Measurements from ENCODE around the gene MUC3A.
"Not testable (repeated sequence)": the region's sequence is repeated elsewhere in the genome, so short reads cannot be mapped to it uniquely, and the experiment has no call there.

The MUC3A gene

GRCh38 chr7:100949227-100949932 lies at the start of gene MUC3A:
TSS of gene MUC3A (plus strand) at chr7:100949534. CDS start at chr7:100949625, 91 bp downstream.
- DNase-seq (ENCODE audit: low spot score), result no peak

GRCh38 chr7:100900978-100901377 lies 48.4 kb upstream of the MUC3A start:
- no peak for DNase-seq (ENCODE audit: low spot score)

GRCh38 chr7:100901921-100902332 lies 47.4 kb upstream of the MUC3A start:
- no peak for DNase-seq (ENCODE audit: low spot score)

GRCh38 chr7:100902638-100903037 lies 46.7 kb upstream of the MUC3A start:
- DNase-seq (ENCODE audit: low spot score), result no peak

GRCh38 chr7:100908512-100908911 lies 40.8 kb upstream of the MUC3A start:
- no peak for DNase-seq (ENCODE audit: low spot score)

GRCh38 chr7:100910443-100910842 lies 38.9 kb upstream of the MUC3A start:
- not testable (repeated sequence) for DNase-seq (ENCODE audit: low spot score)

- no peak for DNase-seq (ENCODE audit: low spot score)
Observed at GRCh38 chr7:100911484-100911883, 37.9 kb upstream of the MUC3A start.

GRCh38 chr7:100914208-100914878 lies 35.0 kb upstream of the MUC3A start:
- DNase-seq (ENCODE audit: low spot score), result no peak

- DNase-seq (ENCODE audit: low spot score), result no peak
Observed at GRCh38 chr7:100914879-100915447, 34.4 kb upstream of the MUC3A start.

GRCh38 chr7:100919335-100919734 lies 30.0 kb upstream of the MUC3A start:
- not testable (repeated sequence) for DNase-seq (ENCODE audit: low spot score)

GRCh38 chr7:100919779-100920437 lies 29.4 kb upstream of the MUC3A start:
- not testable (repeated sequence) for DNase-seq (ENCODE audit: low spot score)

- no peak for DNase-seq (ENCODE audit: low spot score)
Observed at GRCh38 chr7:100921039-100921438, 28.3 kb upstream of the MUC3A start.

- not testable (repeated sequence) for DNase-seq (ENCODE audit: low spot score)
Observed at GRCh38 chr7:100923616-100924015, 25.7 kb upstream of the MUC3A start.

- no peak for DNase-seq (ENCODE audit: low spot score)
Observed at GRCh38 chr7:100929808-100930174, 19.5 kb upstream of the MUC3A start.

- no peak for DNase-seq (ENCODE audit: low spot score)
Observed at GRCh38 chr7:100933734-100934133, 15.6 kb upstream of the MUC3A start.

GRCh38 chr7:100935381-100935780 lies 14.0 kb upstream of the MUC3A start:
- DNase-seq (ENCODE audit: low spot score), result not testable (repeated sequence)

GRCh38 chr7:100936167-100936566 lies 13.2 kb upstream of the MUC3A start:
- DNase-seq (ENCODE audit: low spot score), result not testable (repeated sequence)

- DNase-seq (ENCODE audit: low spot score), result no peak
Observed at GRCh38 chr7:100942045-100942774, 7.1 kb upstream of the MUC3A start.

GRCh38 chr7:100943693-100944092 lies 5.6 kb upstream of the MUC3A start:
- no peak for DNase-seq (ENCODE audit: low spot score)

- no peak for DNase-seq (ENCODE audit: low spot score)
Observed at GRCh38 chr7:100944138-100944537, 5.2 kb upstream of the MUC3A start.

GRCh38 chr7:100946111-100946510 lies 3.2 kb upstream of the MUC3A start:
- DNase-seq (ENCODE audit: low spot score), result no peak

GRCh38 chr7:100946766-100947365 lies 2.5 kb upstream of the MUC3A start:
- no peak for DNase-seq (ENCODE audit: low spot score)

Data from SW480 (cell line).